ENCODE results near the gene GTF2IRD1. TPM values are rescaled to one million over a fixed set of nuclear protein-coding genes. Genes with fewer than 3 reads are reported as not detected.

The GTF2IRD1 gene
- total RNA-seq, 1 experiment from 2014 or later, result 42.9 TPM

DNA sequence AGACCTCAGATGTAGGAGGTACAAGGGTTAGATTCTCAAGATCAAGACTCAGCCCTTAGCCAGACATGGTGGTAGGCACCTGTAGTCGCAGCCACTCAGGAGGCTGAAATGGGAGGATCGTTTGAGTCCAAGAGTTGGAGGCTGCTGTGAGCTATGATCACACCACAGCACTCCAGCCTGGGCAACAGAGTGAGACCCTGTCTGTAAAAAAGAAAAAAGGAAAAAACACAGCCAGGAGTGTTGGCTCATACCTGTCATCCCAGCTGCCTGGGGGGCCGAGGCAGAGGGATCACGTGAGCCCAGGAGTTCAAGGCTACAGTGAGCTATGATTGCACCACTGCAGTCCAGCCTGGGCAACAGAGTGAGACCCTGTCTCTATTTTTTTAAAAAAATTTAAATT is 69.3 kb downstream of the GTF2IRD1 start:
- no peak for TF ChIP-seq FOXP1 (CRISPR knock-in tag; IDR thresholded peaks at IDR 0.05; ENCODE audit: borderline replicate concordance)
- TF ChIP-seq, protein P1, sequence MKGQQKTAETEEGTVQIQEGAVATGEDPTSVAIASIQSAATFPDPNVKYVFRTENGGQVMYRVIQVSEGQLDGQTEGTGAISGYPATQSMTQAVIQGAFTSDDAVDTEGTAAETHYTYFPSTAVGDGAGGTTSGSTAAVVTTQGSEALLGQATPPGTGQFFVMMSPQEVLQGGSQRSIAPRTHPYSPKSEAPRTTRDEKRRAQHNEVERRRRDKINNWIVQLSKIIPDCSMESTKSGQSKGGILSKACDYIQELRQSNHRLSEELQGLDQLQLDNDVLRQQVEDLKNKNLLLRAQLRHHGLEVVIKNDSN (CRISPR knock-in tag; IDR thresholded peaks at IDR 0.05), result no peak
- POLR2A ChIA-PET, result no interaction called here
- CTCF ChIA-PET, result no interaction called here
- Mint-ChIP-seq H3K4me1 (peaks cover 16% of the 10 kb centered on the region), H3K27ac (no peak overlapping the region), H3K36me3 (peaks cover 46% of the 10 kb centered on the region), H3K9me3 (0 out of 2 replicates have a peak, but pooled peaks cover 3% of the 10 kb centered on the region), H3K4me3 (no peak overlapping the region), H3K27me3 (ENCODE audit: low read depth) (no peaks in the 10 kb centered on the region)
- ATAC-seq (no peak), DNase-seq (ENCODE audit: low spot score) (no peak)

DNA sequence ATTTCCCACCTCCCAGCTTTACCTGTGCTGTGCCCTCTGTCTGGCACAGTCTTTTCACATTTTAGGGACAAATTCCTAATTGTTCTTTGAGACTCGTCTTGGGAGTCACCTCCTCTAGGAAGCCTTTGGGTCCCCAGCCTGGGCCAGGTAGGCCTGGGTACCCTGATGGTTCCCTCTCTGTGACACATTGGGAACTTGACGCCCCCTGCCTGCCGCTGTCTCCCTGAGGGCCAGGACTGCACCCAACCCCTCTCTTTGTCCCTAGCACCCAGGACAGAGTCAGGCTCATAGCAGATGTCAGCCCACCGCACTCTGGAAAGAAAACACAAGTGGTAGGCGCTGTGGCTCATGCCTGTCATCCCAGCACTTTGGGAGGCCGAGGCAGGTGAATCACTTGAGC is 71.4 kb downstream of the GTF2IRD1 start:
- peak overlapping the region; percentile 94 for H3K27ac Mint-ChIP-seq
- no peak for DNase-seq (ENCODE audit: low spot score)
- H3K27me3 Mint-ChIP-seq (ENCODE audit: low read depth), result no peaks in the 10 kb centered on the region
- no peak overlapping the region for H3K4me3 Mint-ChIP-seq
- H3K9me3 Mint-ChIP-seq, result 0 out of 2 replicates have a peak, but pooled peaks cover 3% of the 10 kb centered on the region
- H3K4me1 Mint-ChIP-seq, result peaks cover 16% of the 10 kb centered on the region
- TF ChIP-seq, protein P2, sequence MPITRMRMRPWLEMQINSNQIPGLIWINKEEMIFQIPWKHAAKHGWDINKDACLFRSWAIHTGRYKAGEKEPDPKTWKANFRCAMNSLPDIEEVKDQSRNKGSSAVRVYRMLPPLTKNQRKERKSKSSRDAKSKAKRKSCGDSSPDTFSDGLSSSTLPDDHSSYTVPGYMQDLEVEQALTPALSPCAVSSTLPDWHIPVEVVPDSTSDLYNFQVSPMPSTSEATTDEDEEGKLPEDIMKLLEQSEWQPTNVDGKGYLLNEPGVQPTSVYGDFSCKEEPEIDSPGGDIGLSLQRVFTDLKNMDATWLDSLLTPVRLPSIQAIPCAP (CRISPR knock-in tag; IDR thresholded peaks at IDR 0.05), result no peak
- TF ChIP-seq ZNF138 (CRISPR knock-in tag; conservative IDR thresholded peaks at IDR 0.05), result no peak
- TF ChIP-seq HMGA2 (CRISPR knock-in tag; IDR thresholded peaks at IDR 0.05), result no peak
- TF ChIP-seq SP1 (CRISPR knock-in tag; conservative IDR thresholded peaks at IDR 0.05), result no peak
- TF ChIP-seq, protein P3, sequence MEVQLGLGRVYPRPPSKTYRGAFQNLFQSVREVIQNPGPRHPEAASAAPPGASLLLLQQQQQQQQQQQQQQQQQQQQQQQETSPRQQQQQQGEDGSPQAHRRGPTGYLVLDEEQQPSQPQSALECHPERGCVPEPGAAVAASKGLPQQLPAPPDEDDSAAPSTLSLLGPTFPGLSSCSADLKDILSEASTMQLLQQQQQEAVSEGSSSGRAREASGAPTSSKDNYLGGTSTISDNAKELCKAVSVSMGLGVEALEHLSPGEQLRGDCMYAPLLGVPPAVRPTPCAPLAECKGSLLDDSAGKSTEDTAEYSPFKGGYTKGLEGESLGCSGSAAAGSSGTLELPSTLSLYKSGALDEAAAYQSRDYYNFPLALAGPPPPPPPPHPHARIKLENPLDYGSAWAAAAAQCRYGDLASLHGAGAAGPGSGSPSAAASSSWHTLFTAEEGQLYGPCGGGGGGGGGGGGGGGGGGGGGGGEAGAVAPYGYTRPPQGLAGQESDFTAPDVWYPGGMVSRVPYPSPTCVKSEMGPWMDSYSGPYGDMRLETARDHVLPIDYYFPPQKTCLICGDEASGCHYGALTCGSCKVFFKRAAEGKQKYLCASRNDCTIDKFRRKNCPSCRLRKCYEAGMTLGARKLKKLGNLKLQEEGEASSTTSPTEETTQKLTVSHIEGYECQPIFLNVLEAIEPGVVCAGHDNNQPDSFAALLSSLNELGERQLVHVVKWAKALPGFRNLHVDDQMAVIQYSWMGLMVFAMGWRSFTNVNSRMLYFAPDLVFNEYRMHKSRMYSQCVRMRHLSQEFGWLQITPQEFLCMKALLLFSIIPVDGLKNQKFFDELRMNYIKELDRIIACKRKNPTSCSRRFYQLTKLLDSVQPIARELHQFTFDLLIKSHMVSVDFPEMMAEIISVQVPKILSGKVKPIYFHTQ (CRISPR knock-in tag; IDR thresholded peaks at IDR 0.05), result no peak
- TF ChIP-seq NFATC4 (CRISPR knock-in tag; IDR thresholded peaks at IDR 0.05), result no peak
- TF ChIP-seq, protein P4, sequence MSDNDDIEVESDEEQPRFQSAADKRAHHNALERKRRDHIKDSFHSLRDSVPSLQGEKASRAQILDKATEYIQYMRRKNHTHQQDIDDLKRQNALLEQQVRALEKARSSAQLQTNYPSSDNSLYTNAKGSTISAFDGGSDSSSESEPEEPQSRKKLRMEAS (CRISPR knock-in tag; IDR thresholded peaks at IDR 0.05), result no peak
- TF ChIP-seq, protein P5, sequence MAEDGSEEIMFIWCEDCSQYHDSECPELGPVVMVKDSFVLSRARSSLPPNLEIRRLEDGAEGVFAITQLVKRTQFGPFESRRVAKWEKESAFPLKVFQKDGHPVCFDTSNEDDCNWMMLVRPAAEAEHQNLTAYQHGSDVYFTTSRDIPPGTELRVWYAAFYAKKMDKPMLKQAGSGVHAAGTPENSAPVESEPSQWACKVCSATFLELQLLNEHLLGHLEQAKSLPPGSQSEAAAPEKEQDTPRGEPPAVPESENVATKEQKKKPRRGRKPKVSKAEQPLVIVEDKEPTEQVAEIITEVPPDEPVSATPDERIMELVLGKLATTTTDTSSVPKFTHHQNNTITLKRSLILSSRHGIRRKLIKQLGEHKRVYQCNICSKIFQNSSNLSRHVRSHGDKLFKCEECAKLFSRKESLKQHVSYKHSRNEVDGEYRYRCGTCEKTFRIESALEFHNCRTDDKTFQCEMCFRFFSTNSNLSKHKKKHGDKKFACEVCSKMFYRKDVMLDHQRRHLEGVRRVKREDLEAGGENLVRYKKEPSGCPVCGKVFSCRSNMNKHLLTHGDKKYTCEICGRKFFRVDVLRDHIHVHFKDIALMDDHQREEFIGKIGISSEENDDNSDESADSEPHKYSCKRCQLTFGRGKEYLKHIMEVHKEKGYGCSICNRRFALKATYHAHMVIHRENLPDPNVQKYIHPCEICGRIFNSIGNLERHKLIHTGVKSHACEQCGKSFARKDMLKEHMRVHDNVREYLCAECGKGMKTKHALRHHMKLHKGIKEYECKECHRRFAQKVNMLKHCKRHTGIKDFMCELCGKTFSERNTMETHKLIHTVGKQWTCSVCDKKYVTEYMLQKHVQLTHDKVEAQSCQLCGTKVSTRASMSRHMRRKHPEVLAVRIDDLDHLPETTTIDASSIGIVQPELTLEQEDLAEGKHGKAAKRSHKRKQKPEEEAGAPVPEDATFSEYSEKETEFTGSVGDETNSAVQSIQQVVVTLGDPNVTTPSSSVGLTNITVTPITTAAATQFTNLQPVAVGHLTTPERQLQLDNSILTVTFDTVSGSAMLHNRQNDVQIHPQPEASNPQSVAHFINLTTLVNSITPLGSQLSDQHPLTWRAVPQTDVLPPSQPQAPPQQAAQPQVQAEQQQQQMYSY (CRISPR knock-in tag; IDR thresholded peaks at IDR 0.05), result no peak
- no peak for TF ChIP-seq RORB (CRISPR knock-in tag; IDR thresholded peaks at IDR 0.05)
- no peak for TF ChIP-seq KAT7 (CRISPR knock-in tag; IDR thresholded peaks at IDR 0.05; ENCODE audit: borderline replicate concordance)
- no peak for TF ChIP-seq ZNF317 (CRISPR knock-in tag; IDR thresholded peaks at IDR 0.05; ENCODE audit: borderline replicate concordance, low read depth)
- TF ChIP-seq, protein P6, sequence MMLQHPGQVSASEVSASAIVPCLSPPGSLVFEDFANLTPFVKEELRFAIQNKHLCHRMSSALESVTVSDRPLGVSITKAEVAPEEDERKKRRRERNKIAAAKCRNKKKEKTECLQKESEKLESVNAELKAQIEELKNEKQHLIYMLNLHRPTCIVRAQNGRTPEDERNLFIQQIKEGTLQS (CRISPR knock-in tag; conservative IDR thresholded peaks at IDR 0.05), result no peak
- TF ChIP-seq, protein P7, sequence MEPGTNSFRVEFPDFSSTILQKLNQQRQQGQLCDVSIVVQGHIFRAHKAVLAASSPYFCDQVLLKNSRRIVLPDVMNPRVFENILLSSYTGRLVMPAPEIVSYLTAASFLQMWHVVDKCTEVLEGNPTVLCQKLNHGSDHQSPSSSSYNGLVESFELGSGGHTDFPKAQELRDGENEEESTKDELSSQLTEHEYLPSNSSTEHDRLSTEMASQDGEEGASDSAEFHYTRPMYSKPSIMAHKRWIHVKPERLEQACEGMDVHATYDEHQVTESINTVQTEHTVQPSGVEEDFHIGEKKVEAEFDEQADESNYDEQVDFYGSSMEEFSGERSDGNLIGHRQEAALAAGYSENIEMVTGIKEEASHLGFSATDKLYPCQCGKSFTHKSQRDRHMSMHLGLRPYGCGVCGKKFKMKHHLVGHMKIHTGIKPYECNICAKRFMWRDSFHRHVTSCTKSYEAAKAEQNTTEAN (CRISPR knock-in tag; IDR thresholded peaks at IDR 0.05), result no peak
- TF ChIP-seq ESRRA (CRISPR knock-in tag; IDR thresholded peaks at IDR 0.05; ENCODE audit: borderline replicate concordance), result no peak
- no peak for TF ChIP-seq EMX1 (CRISPR knock-in tag; IDR thresholded peaks at IDR 0.05)
- TF ChIP-seq ZNF232 (CRISPR knock-in tag; IDR thresholded peaks at IDR 0.05), result no peak
- no peak for TF ChIP-seq IRF2 (CRISPR knock-in tag; IDR thresholded peaks at IDR 0.05; ENCODE audit: borderline replicate concordance, low read depth)
- peaks cover 41% of the 10 kb centered on the region for H3K36me3 Mint-ChIP-seq
- no peak for ATAC-seq
- POLR2A ChIA-PET, result no interaction called here
- CTCF ChIA-PET, result interaction anchor here (1.0 to 1.8 kb wide), 3 partner anchors 19 to 120 kb away, joined by 3 to 7 read pairs (median 4); no protein-coding TSS in a partner anchor
